ENCODE results near the gene SQSTM1.

SQSTM1 gene

GRCh38 chr5:179805529-179806249 lies 15.0 kb upstream of the SQSTM1 start:
- H3K4me3 ChIP-seq (ENCODE audit: low read depth, low read length): peak overlapping the region; percentile 59
- peak; percentile 81 for DNase-seq (ENCODE audit: low read depth)
- TF ChIP-seq POLR2A (IDR thresholded peaks at IDR 0.05; ENCODE audit: extremely low read depth, insufficient read length) (peak; percentile 44), MAX (IDR thresholded peaks at IDR 0.05; ENCODE audit: low read depth, low read length) (0 out of 2 replicates have a peak, but pooled peaks have one; percentile 20), MYC (IDR thresholded peaks at IDR 0.05; ENCODE audit: low read depth, low read length) (peak; percentile 37; the same call in 1 of the 2 replicates), CTCF (IDR thresholded peaks at IDR 0.05; ENCODE audit: low read depth, low read length) (no peak)

- peak within 1 kb of the TSS; percentile 59 for H3K4me3 ChIP-seq (ENCODE audit: low read depth, low read length)
- DNase-seq (ENCODE audit: low read depth): peak; percentile 85
- TF ChIP-seq MYC (IDR thresholded peaks at IDR 0.05; ENCODE audit: low read depth, low read length): no peak
- no peak for TF ChIP-seq MAX (IDR thresholded peaks at IDR 0.05; ENCODE audit: low read depth, low read length)
- TF ChIP-seq CTCF (IDR thresholded peaks at IDR 0.05; ENCODE audit: low read depth, low read length): no peak
- TF ChIP-seq POLR2A (IDR thresholded peaks at IDR 0.05; ENCODE audit: extremely low read depth, insufficient read length): peak; percentile 33
These were observed 14.3 kb upstream of the SQSTM1 start, which contains the start of gene MGAT4B for GRCh38 chr5:179806250-179807048. Gene MGAT4B, minus strand, starts transcription at chr5:179806866. Its CDS starts 283 bp downstream, at chr5:179806583.

GRCh38 chr5:179812135-179812825 lies 8.4 kb upstream of the SQSTM1 start:
- DNase-seq (ENCODE audit: low read depth): no peak
- H3K4me3 ChIP-seq (ENCODE audit: low read depth, low read length): no peak overlapping the region
- TF ChIP-seq MYC (IDR thresholded peaks at IDR 0.05; ENCODE audit: low read depth, low read length) (no peak), MAX (IDR thresholded peaks at IDR 0.05; ENCODE audit: low read depth, low read length) (no peak), POLR2A (IDR thresholded peaks at IDR 0.05; ENCODE audit: extremely low read depth, insufficient read length) (no peak), CTCF (IDR thresholded peaks at IDR 0.05; ENCODE audit: low read depth, low read length) (no peak)

GRCh38 chr5:179812997-179813607 lies 7.6 kb upstream of the SQSTM1 start:
- TF ChIP-seq MYC (IDR thresholded peaks at IDR 0.05; ENCODE audit: low read depth, low read length) (no peak), CTCF (IDR thresholded peaks at IDR 0.05; ENCODE audit: low read depth, low read length) (no peak), MAX (IDR thresholded peaks at IDR 0.05; ENCODE audit: low read depth, low read length) (no peak), POLR2A (IDR thresholded peaks at IDR 0.05; ENCODE audit: extremely low read depth, insufficient read length) (no peak)

GRCh38 chr5:179814090-179814489 lies 6.6 kb upstream of the SQSTM1 start:
- DNase-seq (ENCODE audit: low read depth): no peak
- no peak overlapping the region for H3K4me3 ChIP-seq (ENCODE audit: low read depth, low read length)
- no peak for TF ChIP-seq CTCF (IDR thresholded peaks at IDR 0.05; ENCODE audit: low read depth, low read length)

More at GRCh38 chr5:179812997-179813607, 7.6 kb upstream of the SQSTM1 start:
- no peak overlapping the region for H3K4me3 ChIP-seq (ENCODE audit: low read depth, low read length)
- no peak for DNase-seq (ENCODE audit: low read depth)
